Measurements from ENCODE around the gene CPT1A. TPM values are rescaled to one million over a fixed set of nuclear protein-coding genes. Genes with fewer than 3 reads are reported as not detected.

The CPT1A gene
- total RNA-seq, 1 donor from 2014 or later = 76.3 TPM

- TF ChIP-seq CTCF (IDR thresholded peaks at IDR 0.05) = no peak
- no peaks in the 10 kb centered on the region for H3K9me3 ChIP-seq
- DNase-seq (ENCODE audit: low spot score in 2 of 2) = no peak
- H3K4me1 ChIP-seq = peaks cover 21 to 68% of the 10 kb centered on the region in 2 donors
- H3K36me3 ChIP-seq = peaks cover 2 to 33% of the 10 kb centered on the region in 2 donors
- no peaks in the 10 kb centered on the region for H3K27me3 ChIP-seq
- peak overlapping the region in 1 of 2 donors; percentile 11 for H3K4me3 ChIP-seq
- intact Hi-C loops (cut with DNase I) = no loop called here
- no peak overlapping the region for H3K27ac ChIP-seq
Measured at GRCh38 chr11:68832476-68833181, 9.1 kb downstream of the CPT1A start.

DNA sequence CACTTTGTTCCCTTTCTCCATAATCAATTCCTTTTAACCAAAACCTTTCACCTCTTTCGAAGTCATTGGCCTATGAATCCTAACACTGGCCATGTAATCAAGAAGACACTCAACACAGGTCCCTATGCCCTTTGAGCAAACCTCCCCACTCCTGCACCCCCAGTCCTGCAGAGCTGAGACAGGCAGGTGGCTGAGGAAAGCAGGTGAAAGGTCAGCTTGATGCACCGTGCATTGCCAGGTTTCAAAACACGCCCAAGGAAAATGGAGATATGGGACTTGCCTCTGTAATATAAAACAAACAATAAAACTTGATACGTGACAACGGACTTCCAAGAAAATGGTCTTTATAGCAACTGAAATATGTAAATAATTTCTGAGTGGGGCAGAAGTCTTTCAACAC, 10.6 kb downstream of the CPT1A start:
- Histone ChIP-seq H3K4me3 (no peak overlapping the region), H3K36me3 (peaks cover 2 to 37% of the 10 kb centered on the region in 2 donors), H3K9me3 (no peaks in the 10 kb centered on the region), H3K4me1 (peaks cover 9 to 55% of the 10 kb centered on the region in 2 donors), H3K27ac (no peak overlapping the region), H3K27me3 (no peaks in the 10 kb centered on the region)
- TF ChIP-seq CTCF (IDR thresholded peaks at IDR 0.05) = no peak
- intact Hi-C loops (cut with DNase I) = no loop called here
- no peak for DNase-seq (ENCODE audit: low spot score in 2 of 2)

- intact Hi-C loops (cut with DNase I) = no loop called here
- H3K4me1 ChIP-seq = peaks cover 9 to 40% of the 10 kb centered on the region in 2 donors
- TF ChIP-seq CTCF (IDR thresholded peaks at IDR 0.05) = no peak
- no peaks in the 10 kb centered on the region for H3K27me3 ChIP-seq
- H3K36me3 ChIP-seq = peaks cover 2 to 31% of the 10 kb centered on the region in 2 donors
- H3K27ac ChIP-seq = no peak overlapping the region
- DNase-seq (ENCODE audit: low spot score in 2 of 2) = no peak
- H3K9me3 ChIP-seq = no peaks in the 10 kb centered on the region
- no peak overlapping the region for H3K4me3 ChIP-seq
Measured at GRCh38 chr11:68829581-68829980, 12.1 kb downstream of the CPT1A start.

DNA sequence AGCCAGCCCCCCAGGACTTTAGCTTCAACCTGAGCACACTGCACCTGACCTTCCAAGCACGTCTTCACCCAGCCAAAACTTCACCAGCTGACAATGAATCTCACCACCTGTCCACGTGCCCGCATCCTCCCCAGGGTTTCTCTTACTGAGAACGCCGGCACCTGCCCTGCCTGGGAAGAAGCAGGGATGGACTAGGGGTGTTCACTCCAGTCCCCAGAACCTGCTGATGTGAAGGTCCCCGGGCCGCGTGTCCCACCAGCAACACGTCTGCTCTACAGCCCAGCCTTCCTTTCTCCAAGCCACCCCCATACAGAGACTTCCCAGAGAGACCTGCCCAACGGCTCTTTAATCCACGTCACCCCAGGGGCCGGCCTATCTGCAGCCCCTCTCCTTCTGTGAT, 12.8 kb downstream of the CPT1A start:
- Histone ChIP-seq H3K4me3 (no peak overlapping the region), H3K4me1 (peaks cover 9 to 39% of the 10 kb centered on the region in 2 donors), H3K27ac (peak overlapping the region in 1 of 2 donors; percentile 30), H3K27me3 (no peaks in the 10 kb centered on the region), H3K9me3 (no peaks in the 10 kb centered on the region), H3K36me3 (peaks cover 2 to 31% of the 10 kb centered on the region in 2 donors)
- DNase-seq (ENCODE audit: low spot score in 2 of 2) = no peak
- TF ChIP-seq CTCF (IDR thresholded peaks at IDR 0.05) = no peak
- intact Hi-C loops (cut with DNase I) = no loop called here

GRCh38 chr11:68828155-68828931, 13.4 kb downstream of the CPT1A start:
- peak overlapping the region; percentile 28 to 30 for H3K27ac ChIP-seq
- no peak for DNase-seq (ENCODE audit: low spot score in 2 of 2)
- TF ChIP-seq CTCF (IDR thresholded peaks at IDR 0.05) = no peak
- no peaks in the 10 kb centered on the region for H3K9me3 ChIP-seq
- H3K4me1 ChIP-seq = peaks cover 9 to 37% of the 10 kb centered on the region in 2 donors
- H3K4me3 ChIP-seq = peak overlapping the region in 1 of 2 donors; percentile 26
- H3K27me3 ChIP-seq = no peaks in the 10 kb centered on the region
- intact Hi-C loops (cut with DNase I) = no loop called here
- peaks cover 2 to 31% of the 10 kb centered on the region in 2 donors for H3K36me3 ChIP-seq

Data from ascending aorta (tissue), 2 donors.